ENCODE measurements around the gene NFAT5.
"Not testable (repeated sequence)": the region's sequence is repeated elsewhere in the genome, so short reads cannot be mapped to it uniquely, and the experiment has no call there.

The NFAT5 gene

DNA sequence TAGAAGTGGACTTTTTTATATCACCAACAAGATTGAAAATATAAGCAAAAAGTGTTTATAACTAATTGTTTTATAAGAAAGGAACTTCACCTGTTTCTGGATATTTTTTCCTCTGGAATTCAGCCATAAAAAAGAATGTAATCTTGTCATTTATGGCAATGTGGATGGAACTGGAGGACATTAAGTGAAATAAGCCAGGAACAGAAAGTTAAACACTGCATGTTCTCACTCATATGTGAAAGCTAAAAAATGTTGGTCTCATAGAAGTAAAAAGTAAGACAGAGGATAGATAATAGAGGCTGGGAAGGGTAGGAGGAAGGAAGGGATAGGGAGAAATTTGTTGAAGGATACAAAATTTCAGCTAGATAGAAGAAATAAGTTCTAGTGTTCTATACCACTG lies 67.6 kb downstream of the NFAT5 start:
- DNase-seq (ENCODE audit: low read depth in 1 of 2, low spot score in 1 of 2) = no peak

DNA sequence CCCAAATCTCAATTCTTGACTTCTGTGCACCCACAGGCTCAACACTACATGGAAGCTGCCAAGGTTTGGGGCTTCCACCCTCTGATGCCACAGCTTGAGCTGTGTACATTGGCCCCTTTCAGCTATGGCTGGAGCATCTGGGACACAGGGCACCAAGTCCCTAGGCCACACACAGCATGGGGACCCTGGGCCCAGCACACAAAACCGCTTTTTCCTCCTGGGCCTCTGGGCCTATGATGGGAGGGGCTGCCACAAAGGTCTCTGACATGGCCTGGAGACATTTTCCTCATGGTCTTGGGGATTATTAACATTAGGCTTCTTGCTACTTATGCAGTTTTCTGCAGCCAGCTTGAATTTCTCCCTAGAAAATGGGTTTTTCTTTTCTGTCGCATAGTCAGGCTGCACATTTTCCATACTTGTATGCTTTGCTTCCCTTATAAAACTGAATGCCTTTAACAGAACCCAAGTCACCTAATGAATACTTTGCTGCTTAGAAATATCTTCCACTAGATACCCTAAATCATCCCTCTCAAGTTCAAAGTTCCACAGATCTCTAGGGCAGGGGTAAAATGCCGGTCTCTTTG lies 70.9 kb downstream of the NFAT5 start:
- not testable (repeated sequence) for DNase-seq (ENCODE audit: low read depth in 1 of 2, low spot score in 1 of 2)

DNA sequence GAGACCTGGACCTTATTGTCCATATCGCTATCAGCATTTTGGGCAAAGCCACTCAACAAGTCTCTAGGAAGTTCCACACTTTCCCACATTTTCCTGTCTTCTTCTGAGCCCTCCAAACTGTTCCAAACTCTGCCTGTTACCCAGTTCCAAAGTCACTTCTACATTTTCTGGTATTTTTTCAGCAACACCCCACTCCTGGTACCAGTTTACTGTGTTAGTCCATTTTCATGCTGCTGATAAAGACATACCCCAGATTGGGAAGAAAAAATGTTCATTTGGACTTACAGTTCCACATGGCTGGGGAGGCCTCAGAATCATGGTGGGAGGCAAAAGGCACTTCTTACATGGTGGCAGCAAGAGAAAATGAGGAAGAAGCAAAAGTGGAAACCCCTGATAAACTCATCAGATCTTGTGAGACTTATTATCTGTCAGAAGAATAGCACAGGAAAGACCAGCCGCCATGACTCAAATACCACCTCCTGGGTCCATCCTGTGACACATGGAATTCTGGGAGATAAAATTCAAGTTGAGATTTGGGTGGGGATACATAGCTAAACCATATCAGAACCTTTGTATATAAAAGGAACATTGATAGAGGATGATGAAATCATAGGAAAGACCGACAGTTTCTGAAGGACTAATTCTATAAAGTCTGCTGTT lies 71.6 kb downstream of the NFAT5 start:
- not testable (repeated sequence) for DNase-seq (ENCODE audit: low read depth in 1 of 2, low spot score in 1 of 2)

DNA sequence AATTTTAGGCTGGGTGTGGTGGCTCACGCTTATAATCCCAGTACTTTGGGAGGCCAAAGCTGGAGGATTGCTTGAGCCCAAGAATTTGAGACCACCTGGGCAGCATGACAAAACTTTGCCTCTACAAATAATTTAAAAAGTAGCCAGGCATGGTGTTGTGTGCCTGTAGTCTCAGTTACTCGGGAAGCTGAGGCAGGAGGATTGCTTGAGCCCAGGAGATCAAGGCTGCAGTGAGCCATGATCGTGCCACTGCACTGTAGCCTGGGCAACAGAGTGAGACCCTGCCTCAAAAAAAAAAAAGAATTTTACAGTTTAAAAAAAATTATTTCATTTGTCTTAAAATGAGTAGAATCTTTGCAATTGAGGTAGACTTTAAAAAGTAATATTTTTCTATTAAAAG lies 78.2 kb downstream of the NFAT5 start:
- not testable (repeated sequence) for DNase-seq (ENCODE audit: low read depth in 1 of 2, low spot score in 1 of 2)

DNA sequence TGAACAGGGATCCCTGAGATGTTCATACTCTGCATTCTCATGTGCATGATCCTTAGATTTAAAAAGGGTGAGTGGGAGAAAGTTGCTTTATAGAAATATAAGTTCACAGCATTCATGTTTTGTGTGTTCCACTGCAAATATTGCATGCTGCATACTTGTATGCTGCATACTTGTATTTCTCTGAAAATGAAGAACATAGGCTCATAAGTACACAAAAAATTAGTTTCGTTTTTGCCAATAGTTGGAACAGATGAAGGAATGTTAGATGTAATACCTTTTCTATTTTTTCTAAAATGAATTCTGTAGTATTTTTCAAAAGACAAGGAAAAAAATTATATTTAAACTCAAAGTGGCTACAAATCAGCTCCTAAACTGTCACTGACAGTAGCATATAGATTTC lies 79.0 kb downstream of the NFAT5 start:
- DNase-seq (ENCODE audit: low read depth in 1 of 2, low spot score in 1 of 2) = no peak

- DNase-seq (ENCODE audit: low read depth in 1 of 2, low spot score in 1 of 2) = no peak
Observed at GRCh38 chr16:69647020-69647419, 81.3 kb downstream of the NFAT5 start.

DNA sequence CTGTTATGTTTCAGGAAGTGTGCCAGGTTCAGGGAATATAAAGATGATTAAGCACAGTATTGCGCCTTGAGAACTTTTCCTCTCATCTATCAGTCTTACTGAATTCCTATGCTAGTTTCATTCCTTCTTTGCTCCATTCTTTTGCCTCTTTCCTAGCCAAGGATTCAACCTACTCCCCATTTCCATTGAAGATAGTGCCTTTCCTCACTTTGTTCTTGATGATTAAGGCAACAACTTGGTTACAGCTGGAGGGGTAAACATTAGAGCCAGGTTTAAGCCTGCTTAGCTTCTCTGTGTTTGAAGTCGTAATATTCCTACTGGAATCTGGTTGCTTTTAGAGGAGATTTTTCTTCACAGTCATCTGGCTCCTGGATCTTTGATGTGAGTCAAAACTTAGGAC lies 85.5 kb downstream of the NFAT5 start:
- DNase-seq (ENCODE audit: low read depth in 1 of 2, low spot score in 1 of 2) = no peak

DNA sequence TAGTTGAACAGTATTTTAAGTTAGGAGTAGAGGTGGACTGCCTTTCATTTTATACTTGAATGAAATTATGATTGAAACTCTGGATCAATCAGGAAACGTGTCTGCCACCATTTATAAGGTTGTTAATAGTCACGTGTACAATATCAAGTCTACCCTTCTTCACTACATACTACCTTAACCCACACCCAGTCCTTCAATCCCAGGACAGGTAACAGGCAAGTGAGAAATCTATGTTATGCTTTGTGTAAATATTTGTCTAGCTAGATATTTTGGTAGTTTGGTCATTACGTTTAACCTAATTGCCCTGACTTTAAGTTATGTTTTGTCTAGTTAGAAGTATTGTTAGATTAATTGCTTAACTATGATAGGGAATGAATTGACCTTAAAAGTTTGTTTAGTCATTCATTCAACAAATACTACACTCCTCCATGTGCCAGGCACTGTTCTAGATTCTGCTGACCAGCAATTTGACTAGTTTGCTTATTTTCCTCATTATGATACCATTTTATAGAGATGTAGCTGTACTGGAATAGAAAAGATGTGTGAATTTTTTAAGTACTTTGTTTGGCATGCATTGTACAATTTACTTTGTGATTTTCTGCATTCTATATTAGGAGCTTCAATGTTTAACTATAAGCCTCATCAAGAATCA lies 88.6 kb downstream of the NFAT5 start:
- DNase-seq (ENCODE audit: low read depth in 1 of 2, low spot score in 1 of 2) = no peak

DNA sequence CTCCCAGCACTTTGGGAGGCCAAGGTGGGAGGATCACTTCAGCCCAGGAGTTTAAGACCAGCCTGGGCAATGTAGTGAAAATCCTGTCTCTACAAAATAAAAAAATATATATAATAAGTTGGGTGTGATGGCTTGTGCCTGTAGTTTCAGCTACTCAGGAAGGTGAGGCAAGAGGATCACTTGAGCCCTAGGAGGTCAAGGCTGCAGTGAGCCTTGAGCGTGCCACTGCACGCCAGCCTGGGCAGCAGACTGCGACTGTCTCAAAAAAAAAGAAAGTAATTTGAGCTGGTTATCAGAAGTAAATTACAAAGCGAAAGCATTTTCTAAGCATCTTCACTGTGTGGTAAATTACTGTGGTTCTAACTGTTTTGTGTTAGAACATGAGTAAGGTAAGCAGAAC lies 94.4 kb downstream of the NFAT5 start:
- no peak for DNase-seq (ENCODE audit: low read depth in 1 of 2, low spot score in 1 of 2)

DNA sequence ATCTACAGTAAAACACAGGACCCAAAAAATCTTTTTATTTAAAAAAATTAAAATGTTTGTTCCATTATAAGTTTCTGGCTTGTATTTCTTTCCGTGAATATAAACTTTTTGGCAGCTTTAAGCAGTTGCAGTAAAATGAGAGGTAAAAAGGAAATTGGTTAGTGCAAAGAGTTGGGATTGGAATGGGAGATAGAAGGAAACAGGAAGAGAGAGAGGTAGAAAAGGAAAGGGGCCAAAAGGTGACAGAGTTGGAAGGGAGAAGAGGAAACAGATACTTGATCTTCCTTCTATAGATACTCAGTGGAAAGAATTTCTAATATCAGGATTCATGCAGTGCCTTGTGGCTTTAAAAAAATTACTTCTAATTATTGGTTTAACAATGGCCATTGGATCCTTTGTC lies 97.1 kb downstream of the NFAT5 start:
- DNase-seq (ENCODE audit: low read depth in 1 of 2, low spot score in 1 of 2) = no peak

DNA sequence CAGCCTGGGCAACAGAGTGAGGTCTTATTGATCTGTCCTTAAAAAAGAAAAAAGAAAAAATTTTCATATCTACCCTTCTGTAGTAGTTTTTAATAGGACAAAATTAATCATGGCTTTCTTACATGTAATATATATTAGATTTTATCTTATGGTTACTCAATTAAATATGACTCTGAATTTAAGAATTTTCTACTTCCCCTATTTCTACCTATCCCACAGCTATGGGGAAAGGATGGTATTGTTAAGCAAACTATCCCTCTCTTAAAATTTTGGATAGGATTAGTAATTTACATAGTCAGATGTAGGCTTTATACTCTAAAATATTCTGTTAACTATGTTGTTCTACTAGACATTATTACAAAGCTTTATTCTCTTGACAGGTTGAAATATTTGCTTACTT lies 98.1 kb downstream of the NFAT5 start:
- no peak for DNase-seq (ENCODE audit: low read depth in 1 of 2, low spot score in 1 of 2)

- no peak for DNase-seq (ENCODE audit: low read depth in 1 of 2, low spot score in 1 of 2)
Observed at GRCh38 chr16:69669577-69669976, 103.8 kb downstream of the NFAT5 start.

GRCh38 chr16:69672315-69672997 lies 106.7 kb downstream of the NFAT5 start:
- DNase-seq (ENCODE audit: low read depth in 1 of 2, low spot score in 1 of 2) = no peak

DNA sequence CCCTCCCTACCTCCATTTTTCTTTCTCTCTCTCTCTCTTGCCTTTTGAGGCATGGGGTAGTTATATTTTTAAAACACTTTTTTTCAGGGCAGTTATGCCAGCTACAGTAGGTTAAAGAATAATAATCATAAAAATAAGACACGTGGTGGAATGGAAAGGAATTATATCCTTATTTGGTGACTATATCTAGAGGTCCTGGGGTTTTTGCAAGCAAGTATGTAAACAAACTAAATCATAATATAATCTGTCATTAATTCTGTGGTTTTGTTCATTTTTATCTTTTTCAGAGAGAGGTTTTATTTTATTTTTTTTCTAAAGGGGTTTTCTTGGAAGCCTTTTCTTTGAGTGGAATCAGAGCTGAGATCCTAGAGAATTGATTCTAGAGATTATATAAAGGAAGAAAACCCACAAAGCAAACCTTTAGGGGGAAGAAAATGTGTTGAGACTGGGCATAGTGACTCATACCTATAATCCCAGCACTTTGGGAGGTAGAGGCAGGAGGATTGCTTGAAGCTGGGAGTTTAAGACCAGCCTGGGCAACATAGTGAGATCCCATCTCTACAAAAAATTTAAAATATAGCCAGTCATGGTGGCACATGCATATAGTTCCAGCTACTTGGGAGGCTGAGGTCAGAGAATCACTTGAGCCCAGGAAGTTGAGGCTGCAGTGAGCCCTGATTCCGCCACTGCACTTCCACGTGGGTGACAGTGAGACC lies 107.4 kb downstream of the NFAT5 start:
- DNase-seq (ENCODE audit: low read depth in 1 of 2, low spot score in 1 of 2) = no peak

DNA sequence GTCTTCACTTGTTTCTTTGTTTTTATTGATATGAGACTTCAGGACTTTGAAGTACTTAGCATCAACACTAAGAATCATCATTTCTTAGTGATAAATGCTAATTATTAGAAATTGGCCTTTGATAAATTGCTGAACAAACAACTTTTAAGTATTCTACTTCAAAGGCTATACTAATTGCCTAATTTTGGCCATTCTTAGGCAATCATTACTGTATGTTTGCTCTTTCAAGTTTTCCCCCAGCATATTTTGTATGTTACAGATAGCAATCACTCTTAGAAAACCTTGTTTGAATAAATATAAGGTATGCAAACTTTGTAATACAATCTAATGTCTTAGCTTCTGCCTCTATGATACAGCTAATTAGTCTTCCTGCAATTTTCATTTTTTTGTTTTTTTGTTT lies 114.6 kb downstream of the NFAT5 start:
- DNase-seq (ENCODE audit: low read depth in 1 of 2, low spot score in 1 of 2) = no peak

DNA sequence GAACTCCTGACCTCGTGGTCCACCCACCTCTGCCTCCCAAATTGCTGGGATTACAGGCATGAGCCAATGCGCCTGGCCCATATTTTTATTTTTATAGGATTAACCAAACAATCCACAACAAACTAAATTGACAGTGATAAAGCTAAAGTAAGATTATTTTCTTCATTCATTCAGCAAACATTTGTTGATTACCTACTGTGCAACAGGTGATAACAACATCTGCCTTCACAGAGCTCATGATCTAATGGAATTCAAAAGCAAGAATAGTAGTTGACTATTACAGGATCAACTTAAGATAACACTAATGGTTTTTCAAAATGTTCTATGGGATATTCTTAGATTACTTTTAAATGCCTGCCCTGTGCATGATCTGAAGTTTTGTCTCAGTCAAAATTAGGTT lies 122.8 kb downstream of the NFAT5 start:
- DNase-seq (ENCODE audit: low read depth in 1 of 2, low spot score in 1 of 2) = no peak

DNA sequence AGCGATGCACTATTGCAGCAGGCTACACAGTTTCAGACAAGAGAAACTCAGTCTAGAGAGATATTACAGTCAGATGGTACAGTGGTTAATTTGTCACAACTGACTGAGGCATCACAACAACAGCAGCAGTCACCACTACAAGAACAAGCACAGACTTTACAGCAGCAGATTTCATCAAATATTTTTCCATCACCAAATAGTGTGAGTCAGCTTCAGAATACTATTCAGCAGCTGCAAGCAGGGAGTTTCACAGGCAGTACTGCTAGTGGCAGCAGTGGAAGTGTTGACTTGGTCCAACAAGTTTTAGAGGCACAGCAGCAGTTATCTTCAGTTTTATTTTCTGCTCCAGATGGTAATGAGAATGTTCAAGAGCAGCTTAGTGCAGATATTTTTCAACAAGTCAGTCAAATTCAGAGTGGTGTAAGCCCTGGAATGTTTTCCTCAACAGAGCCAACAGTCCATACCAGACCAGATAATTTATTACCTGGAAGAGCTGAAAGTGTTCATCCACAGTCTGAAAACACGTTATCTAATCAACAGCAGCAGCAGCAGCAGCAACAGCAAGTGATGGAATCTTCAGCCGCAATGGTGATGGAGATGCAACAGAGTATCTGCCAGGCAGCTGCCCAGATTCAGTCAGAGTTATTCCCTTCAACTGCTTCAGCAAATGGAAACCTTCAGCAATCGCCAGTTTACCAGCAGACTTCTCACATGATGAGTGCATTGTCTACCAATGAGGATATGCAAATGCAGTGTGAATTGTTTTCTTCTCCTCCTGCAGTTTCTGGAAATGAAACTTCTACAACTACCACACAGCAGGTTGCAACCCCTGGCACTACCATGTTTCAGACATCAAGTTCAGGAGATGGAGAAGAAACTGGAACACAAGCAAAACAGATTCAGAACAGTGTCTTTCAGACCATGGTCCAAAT lies 126.5 kb downstream of the NFAT5 start:
- DNase-seq (ENCODE audit: low read depth in 1 of 2, low spot score in 1 of 2) = no peak

GRCh38 chr16:69693916-69694315 lies 128.2 kb downstream of the NFAT5 start:
- DNase-seq (ENCODE audit: low read depth in 1 of 2, low spot score in 1 of 2) = no peak

- DNase-seq (ENCODE audit: low read depth in 1 of 2, low spot score in 1 of 2) = no peak
Observed at GRCh38 chr16:69698404-69698803, 132.6 kb downstream of the NFAT5 start.

DNA sequence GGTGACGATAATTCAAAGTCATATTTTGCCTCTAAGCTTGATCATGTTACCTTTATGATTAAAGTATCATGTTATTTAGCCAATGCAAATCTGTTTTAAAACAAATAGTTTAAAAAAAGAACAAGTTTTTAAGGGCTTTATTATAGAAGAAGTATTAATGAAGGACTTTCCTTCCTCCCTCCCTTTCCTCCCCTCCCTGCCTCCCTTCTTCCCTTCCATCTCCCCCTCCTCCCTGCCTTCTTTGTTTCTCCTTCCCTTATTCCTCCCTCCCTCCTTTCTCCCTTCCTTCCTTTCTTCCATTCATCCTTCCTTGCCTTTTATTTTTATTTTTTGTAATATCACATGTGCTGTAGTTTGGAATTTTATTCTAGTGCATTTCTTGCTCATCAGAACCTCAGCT lies 134.1 kb downstream of the NFAT5 start:
- DNase-seq (ENCODE audit: low read depth in 1 of 2, low spot score in 1 of 2) = no peak

All from activated CD4-positive, alpha-beta T cell treated with anti-CD3 and anti-CD28 coated beads, Interleukin-2, amount 50 U/mL, for 24 hours (primary cell).